Measurements from ENCODE around the gene PIP5KL1. TPM values are rescaled to one million over a fixed set of nuclear protein-coding genes. Genes with fewer than 3 reads are reported as not detected.

Gene PIP5KL1
- total RNA-seq, 1 experiment from 2014 or later = 23.4 TPM

DNA sequence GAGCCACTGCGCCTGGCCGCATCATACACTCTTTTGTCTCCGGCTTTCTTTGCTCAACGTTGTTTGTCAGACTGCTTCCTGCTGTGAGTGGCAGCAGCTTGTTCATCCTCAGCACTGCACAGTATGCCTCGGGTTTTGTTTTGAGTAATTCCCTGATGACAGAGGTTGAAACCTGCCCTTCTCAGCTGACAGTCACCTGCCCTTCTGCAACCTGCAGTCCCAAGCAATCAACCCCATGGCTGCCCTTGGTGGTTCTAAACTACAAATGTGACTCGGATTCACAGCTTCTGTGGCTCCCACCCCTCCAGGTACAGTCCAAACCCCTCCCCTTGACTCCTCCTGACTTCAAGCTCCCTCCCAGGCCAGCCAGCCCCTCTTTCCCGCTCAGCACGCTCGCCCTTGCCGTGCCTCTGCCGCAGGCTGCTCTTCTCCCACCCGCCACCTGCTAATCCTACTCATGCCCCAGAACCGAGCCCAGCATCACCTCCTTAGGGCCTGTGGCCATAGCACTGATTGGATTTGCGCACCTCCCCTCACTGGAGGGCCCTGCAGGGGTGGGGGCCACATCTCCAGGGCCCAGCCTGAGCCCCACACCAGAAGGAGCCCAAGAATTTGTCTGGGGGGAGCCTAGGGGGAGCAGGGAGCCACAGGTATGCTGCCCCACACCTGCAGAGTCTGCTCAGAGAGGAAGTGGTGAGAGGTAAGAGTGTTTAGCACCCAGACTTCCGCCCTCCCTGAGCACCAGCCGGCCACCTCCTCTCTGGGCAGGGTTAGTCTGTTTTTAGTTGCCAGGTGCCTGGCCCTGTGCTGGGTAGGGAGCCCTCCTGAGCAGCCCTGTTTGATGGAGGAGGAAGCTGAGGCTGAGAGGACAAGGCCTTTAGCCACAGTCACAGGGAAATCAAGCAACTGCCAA, 40.1 kb upstream of the PIP5KL1 start:
- in situ Hi-C loops (cut with HindIII; ENCODE audit: low sequenced_read_pairs) = no loop called here
- no peak for DNase-seq (ENCODE audit: low spot score)

DNA sequence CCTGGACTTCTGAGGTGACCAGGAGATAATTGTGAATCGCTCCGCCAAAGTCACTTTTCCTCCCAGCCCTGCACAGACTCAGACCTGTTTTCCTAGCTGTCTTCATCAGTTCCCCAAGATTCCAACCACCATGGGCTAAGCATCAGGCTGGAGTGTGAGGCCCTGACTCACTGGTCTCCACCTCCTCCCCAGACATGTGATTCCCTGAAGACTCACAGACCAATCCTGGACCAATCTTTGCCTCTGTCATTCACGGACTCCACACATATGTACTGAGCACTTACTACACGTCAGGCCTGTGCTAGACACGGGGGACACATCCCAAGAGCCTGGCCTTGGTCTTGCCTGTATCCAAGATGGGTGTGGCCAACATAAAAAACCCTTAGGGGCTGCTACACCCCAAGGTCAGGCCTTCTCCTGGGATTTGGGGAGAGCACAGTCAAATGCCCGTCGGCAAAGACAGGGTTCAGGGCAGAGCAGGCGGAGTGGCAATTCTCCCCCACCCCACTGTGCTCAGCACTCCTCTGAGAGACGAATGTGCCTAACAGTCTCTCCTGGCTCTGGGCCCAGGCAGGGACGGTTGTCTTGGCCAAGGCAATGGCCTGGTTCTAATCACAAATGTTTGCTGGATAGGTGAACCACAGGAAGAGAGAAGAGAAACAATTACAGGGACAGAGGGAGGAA, 38.3 kb upstream of the PIP5KL1 start:
- in situ Hi-C loops (cut with HindIII; ENCODE audit: low sequenced_read_pairs) = no loop called here
- peak; percentile 95 for DNase-seq (ENCODE audit: low spot score)

DNA sequence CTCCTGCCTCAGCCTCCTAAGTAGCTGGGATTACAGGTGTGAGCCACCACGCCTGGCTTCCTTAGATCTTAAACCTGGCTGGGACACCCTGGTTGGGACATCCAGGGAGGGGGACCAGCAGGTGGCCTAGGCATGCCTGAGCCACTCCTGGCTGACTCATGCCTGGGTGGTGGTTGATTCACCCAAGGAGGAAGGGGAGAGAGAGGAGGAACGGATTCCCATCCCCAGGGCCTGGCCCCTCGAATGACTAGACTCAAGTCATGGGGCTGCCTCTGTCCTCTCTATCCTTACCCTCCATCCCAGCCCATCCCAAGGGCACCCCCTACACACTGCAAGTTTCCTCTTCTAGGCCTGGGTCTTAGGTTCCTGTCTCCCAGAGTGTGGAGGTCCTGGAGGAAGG, 37.5 kb upstream of the PIP5KL1 start:
- no peak for DNase-seq (ENCODE audit: low spot score)
- in situ Hi-C loops (cut with HindIII; ENCODE audit: low sequenced_read_pairs) = no loop called here

GRCh38 chr9:127967151-127967809, 36.7 kb upstream of the PIP5KL1 start:
- in situ Hi-C loops (cut with HindIII; ENCODE audit: low sequenced_read_pairs) = no loop called here
- DNase-seq (ENCODE audit: low spot score) = no peak

DNA sequence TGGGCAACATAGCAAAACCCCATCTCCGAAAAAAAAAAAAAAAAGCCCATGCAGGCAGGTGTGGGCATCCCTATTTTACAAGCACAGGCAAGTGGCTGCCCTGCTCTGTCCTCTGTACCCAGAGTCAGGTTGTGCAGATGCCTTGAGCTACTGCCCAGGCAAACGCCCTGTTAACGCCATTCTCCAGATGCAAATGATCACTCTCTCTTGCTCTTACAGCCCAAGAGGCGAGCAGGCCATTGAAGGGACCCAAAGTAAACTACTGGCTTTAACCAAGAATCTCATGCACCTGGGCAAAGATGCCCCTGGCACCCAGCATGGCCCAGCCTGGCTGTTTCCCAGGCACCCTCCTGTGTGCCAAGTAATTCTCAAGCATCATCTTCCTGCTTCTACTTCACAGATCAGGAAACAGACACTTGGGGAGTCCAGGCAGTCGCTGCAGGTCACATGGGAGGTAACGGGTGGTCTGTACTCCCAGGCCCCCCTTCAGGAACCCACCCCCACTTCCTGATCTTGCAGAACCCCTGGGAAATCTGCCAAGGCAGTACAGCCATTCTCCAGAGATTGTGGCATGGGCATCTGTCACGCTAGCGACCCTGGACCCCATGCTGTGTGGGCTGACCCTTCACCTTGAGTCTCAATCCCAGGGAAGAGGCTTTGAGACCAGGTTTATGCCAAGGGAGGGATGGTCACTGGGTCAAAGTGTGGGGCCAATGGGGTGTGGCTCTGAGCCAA, 36.0 kb upstream of the PIP5KL1 start:
- DNase-seq (ENCODE audit: low spot score) = no peak
- in situ Hi-C loops (cut with HindIII; ENCODE audit: low sequenced_read_pairs) = no loop called here

DNA sequence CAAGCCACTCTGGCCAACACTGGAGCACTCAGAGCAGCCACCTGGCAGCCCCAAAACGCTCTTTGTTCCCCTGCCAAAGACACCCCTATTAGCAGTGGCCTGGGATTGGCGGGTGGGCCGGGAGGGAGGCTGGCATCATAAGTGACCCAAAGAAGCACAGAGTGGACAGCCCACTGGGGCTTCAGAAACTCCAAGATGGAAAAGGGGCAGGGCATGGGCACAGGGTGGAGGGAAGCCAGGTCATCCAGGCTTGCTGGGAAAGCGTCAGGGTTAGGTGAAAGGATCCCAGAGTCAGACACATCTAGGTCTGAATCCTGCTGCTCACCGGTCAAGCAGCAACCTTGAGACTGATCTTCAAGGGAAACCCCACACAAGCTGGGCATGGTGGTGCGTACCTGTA, 35.4 kb upstream of the PIP5KL1 start:
- no peak for DNase-seq (ENCODE audit: low spot score)
- in situ Hi-C loops (cut with HindIII; ENCODE audit: low sequenced_read_pairs) = no loop called here

- DNase-seq (ENCODE audit: low spot score) = no peak
- in situ Hi-C loops (cut with HindIII; ENCODE audit: low sequenced_read_pairs) = no loop called here
These were observed 32.9 kb upstream of the PIP5KL1 start for GRCh38 chr9:127963359-127964064.

GRCh38 chr9:127963041-127963358, 32.4 kb upstream of the PIP5KL1 start:
- no peak for DNase-seq (ENCODE audit: low spot score)
- in situ Hi-C loops (cut with HindIII; ENCODE audit: low sequenced_read_pairs) = no loop called here

DNA sequence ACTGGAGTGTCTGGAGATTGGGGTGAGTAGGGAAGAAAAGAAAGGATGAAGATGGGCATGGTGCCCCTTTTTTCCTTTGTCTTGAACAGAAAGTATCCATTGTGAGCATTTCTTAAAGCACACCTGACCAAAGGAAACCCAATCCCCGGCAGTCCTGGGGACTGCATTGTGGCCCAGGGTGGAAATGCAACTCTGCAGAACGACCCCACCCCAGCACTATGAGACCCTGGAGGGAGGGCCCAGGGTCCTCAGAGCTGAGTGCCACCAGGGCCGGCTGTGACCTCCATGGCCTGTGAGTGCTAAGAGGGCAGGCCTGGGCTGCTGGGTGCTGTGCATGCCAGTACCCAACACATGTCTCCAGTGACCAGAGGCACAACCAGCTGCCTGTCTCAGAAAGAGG, 31.7 kb upstream of the PIP5KL1 start:
- in situ Hi-C loops (cut with HindIII; ENCODE audit: low sequenced_read_pairs) = no loop called here
- no peak for DNase-seq (ENCODE audit: low spot score)

GRCh38 chr9:127961613-127962155, 31.1 kb upstream of the PIP5KL1 start:
- DNase-seq (ENCODE audit: low spot score) = no peak
- in situ Hi-C loops (cut with HindIII; ENCODE audit: low sequenced_read_pairs) = no loop called here

- in situ Hi-C loops (cut with HindIII; ENCODE audit: low sequenced_read_pairs) = no loop called here
- no peak for DNase-seq (ENCODE audit: low spot score)
These were observed 30.5 kb upstream of the PIP5KL1 start for GRCh38 chr9:127961155-127961490.

DNA sequence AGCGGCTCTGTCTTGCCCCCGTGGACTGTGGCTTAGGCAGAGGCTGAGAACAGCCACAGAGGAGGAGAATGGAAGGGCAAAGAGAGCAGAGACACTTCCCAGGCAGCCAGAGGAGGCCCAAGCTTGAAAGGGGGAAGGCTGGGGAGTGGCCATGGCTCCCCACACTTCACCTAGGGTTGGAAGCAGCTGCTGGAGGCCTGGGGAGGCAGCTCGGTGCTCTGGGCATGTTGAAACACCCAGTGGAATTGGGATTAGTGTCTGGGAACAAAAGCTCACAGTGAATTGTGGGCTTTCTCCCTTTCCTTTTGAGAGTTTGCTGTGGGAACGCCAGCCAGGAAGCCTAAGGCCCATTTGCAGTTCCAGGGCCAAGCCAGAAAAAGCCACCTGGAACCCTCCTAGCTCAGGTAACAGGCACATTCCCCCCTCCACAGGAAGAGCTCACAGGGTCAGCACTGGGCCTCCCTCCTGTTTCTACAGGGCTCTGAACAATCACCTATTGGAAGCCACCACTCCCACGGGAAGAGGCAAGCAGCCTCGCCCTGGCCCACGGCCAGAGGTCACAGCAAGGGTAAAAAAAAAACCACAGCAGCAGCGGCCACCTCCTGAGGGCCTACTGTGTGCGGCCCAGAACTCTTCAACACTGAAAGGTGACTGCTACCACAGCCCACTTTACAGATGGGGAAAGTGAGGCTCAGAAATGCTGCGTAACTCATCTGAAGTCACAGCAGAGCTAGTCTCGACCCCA, 30.0 kb upstream of the PIP5KL1 start:
- no peak for DNase-seq (ENCODE audit: low spot score)
- in situ Hi-C loops (cut with HindIII; ENCODE audit: low sequenced_read_pairs) = no loop called here

- no peak for DNase-seq (ENCODE audit: low spot score)
- in situ Hi-C loops (cut with HindIII; ENCODE audit: low sequenced_read_pairs) = no loop called here
These were observed 29.3 kb upstream of the PIP5KL1 start for GRCh38 chr9:127959841-127960409.

DNA sequence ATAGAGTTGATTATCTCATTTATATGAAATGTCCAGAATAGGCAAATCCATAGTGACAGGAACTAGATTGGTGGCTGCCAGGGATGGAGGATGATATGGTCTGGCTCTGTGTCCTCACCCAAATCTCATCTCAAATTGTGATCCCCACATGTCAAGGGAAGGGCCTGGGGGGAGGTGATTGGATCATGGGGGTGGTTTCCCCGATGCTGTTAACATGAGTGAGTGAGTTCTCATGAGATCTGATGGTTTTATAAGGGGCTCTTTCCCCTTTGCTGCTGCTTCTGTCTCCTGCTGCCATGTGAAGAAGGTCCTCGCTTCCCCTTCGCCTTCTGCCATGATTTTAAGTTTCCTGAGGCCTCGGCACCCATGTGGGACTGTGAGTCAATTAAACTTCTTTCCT, 28.8 kb upstream of the PIP5KL1 start:
- no peak for DNase-seq (ENCODE audit: low spot score)
- in situ Hi-C loops (cut with HindIII; ENCODE audit: low sequenced_read_pairs) = no loop called here

GRCh38 chr9:127958728-127959127, 28.2 kb upstream of the PIP5KL1 start:
- in situ Hi-C loops (cut with HindIII; ENCODE audit: low sequenced_read_pairs) = no loop called here
- DNase-seq (ENCODE audit: low spot score) = no peak

DNA sequence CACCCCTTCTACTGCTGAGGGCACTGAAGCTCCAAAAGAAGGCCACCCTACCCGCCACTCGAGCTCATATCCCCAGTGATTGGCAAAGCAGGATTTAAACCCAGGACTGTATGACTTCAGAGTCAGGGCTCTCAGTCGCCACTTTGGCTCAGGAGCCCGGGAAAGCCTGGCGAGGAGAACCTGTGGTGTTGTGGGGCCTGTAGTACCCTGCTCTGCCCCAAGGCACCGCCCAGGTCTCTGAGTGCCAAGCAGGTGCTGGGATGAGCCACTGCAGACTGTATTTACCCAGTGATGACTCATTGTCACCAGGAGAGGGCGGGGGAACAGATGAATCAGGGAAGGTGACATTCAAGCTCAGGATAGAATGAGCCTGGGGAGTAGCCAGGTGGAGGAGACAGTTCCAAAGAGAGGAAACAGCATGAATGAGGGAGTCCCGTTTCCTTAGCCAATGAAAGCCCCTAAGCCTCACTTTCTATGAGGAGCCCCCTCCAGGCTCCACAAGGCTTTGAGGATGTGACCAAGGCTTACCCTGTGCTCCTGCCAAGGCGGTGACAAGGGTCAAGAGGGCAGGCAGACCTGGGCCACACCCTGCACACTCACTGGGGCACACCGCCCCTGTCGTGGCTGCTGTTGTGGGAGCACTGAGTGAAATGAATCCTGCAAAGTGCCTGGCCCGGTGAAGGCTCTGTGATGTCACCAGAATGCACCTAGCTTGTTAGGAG, 24.9 kb upstream of the PIP5KL1 start:
- in situ Hi-C loops (cut with HindIII; ENCODE audit: low sequenced_read_pairs) = no loop called here
- peak; percentile 93 for DNase-seq (ENCODE audit: low spot score)

GRCh38 chr9:127954831-127955293, 24.3 kb upstream of the PIP5KL1 start:
- in situ Hi-C loops (cut with HindIII; ENCODE audit: low sequenced_read_pairs) = no loop called here
- no peak for DNase-seq (ENCODE audit: low spot score)

All from G401 (cell line).